ENCODE results near the gene KDM2A.

Gene KDM2A

DNA sequence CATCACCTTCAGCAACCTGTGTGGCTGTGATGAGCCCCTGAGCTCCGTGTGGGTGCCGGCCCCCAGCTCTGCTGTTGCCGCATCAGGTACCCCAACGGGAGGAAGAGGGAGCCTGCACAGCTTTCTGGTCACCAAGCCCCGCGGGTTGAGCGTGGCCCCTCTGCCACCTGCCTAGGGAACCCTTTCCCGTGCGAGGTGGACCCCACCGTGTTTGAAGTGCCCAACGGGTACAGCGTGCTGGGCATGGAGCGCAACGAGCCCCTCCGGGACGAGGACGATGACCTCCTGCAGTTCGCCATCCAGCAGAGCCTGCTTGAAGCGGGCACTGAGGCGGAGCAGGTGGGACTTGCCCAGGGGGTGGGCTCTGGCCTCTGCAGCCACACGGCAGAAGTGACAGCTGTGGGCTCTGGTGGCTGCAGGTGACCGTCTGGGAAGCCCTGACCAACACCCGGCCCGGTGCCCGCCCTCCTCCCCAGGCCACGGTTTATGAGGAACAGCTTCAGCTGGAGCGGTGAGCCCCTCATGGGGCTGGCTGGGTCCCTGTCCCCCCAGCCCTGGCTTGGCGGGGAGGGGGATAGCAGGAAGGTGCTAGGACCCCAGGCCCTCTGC, 182.4 kb downstream of the KDM2A start:
- DNase-seq (ENCODE audit: low read depth, low spot score), result no peak

- DNase-seq (ENCODE audit: low read depth, low spot score), result peak; percentile 80
These were observed 183.0 kb downstream of the KDM2A start for GRCh38 chr11:67301951-67302516.

- DNase-seq (ENCODE audit: low read depth, low spot score), result peak; percentile 84
These were observed 183.6 kb downstream of the KDM2A start for GRCh38 chr11:67302571-67303131.

- peak; percentile 83 for DNase-seq (ENCODE audit: low read depth, low spot score)
These were observed 184.2 kb downstream of the KDM2A start, which contains the start of gene SSH3 for GRCh38 chr11:67303132-67303834. TSS of gene SSH3 (plus strand) at chr11:67303530. CDS start at chr11:67303626, 96 bp downstream.

GRCh38 chr11:67303835-67304411, 184.9 kb downstream of the KDM2A start:
- peak; percentile 75 for DNase-seq (ENCODE audit: low read depth, low spot score)

DNA sequence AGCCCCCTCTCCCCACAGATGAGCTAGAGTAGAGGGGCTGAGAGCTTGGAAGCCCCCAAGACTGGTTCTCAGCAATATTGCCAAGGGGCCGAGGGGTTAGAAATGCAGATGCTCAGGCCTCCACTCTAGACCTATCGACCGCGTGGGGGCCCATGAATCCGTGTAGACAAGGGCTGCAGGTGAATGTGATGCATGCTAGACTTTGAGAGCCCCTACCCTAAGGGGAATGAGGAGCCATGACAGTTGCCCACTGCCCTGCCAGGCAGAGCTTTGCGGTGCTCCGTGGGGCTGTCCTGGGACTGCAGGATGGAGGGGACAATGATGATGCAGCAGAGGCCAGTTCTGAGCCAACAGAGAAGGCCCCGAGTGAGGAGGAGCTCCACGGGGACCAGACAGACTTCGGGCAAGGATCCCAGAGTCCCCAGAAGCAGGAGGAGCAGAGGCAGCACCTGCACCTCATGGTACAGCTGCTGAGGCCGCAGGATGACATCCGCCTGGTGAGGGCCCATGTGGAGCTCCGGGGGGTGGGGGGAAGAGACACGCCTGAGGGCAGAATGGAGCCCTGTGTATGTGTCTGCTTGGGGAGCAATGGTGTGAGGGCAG, 185.5 kb downstream of the KDM2A start:
- DNase-seq (ENCODE audit: low read depth, low spot score), result no peak

- DNase-seq (ENCODE audit: low read depth, low spot score), result no peak
These were observed 187.9 kb downstream of the KDM2A start for GRCh38 chr11:67306769-67307544.

DNA sequence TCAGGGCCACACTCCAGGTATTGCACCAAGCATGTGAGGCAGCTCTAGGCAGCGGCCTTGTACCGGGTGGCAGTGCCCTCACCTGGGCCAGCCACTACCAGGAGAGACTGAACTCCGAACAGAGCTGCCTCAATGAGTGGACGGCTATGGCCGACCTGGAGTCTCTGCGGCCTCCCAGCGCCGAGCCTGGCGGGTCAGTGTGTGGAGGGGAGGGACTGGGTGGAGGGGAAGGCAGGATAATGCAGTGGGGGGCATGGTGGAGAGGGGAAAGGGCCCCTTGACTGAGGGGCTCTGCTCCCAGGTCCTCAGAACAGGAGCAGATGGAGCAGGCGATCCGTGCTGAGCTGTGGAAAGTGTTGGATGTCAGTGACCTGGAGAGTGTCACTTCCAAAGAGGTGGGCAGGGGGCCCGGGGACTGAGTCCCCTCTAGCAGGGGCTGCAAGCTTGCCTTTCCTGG, 188.5 kb downstream of the KDM2A start:
- no peak for DNase-seq (ENCODE audit: low read depth, low spot score)
